HepG2 (cell line): ENCODE data around the gene DLEC1. TPM values are rescaled to one million over a fixed set of nuclear protein-coding genes. Genes with fewer than 3 reads are reported as not detected.
A peak's percentile ranks its signal among the peaks of the same experiment; 100 is the strongest.

Experiments used
- ATF1 ChIP-seq: IDR thresholded peaks from 2 replicates; pipeline ENCODE4 v1.6.1; 2016; ENCODE audit warnings: mild to moderate bottlenecking, control low read depth
- CAMTA2 ChIP-seq: sonication (generic); formaldehyde crosslinking; IDR thresholded peaks from 2 replicates; pipeline ENCODE4 v1.4.0; 2020; ENCODE audit warnings: mild to moderate bottlenecking, missing genetic modification reagents, borderline replicate concordance
- GATA4 ChIP-seq: sonication (generic); IDR thresholded peaks from 2 replicates; pipeline ENCODE4 v1.6.1; 2016; ENCODE audit warnings: antibody characterized with exemption, low read depth, borderline replicate concordance
- HMG20B ChIP-seq: conservative IDR thresholded peaks from 2 replicates; pipeline ENCODE4 v1.6.1; 2016; ENCODE audit warnings: missing genetic modification reagents, missing compliant biosample characterization
- NFYB ChIP-seq: sonication (generic); formaldehyde crosslinking; IDR thresholded peaks from 2 replicates; pipeline ENCODE4 v1.4.0; 2020; ENCODE audit warnings: missing genetic modification reagents
- RAD21 ChIP-seq: fragments of 450-650 bp; formaldehyde crosslinking; IDR thresholded peaks from 2 replicates; pipeline ENCODE4 v1.5.0; 2020; ENCODE audit warnings: mild to moderate bottlenecking
- SRY ChIP-seq: sonication (generic); formaldehyde crosslinking; IDR thresholded peaks from 2 replicates; pipeline ENCODE4 v1.8.0; 2022; ENCODE audit warnings: mild to moderate bottlenecking, missing genetic modification reagents
- ZNF235 ChIP-seq: sonication (generic); formaldehyde crosslinking; IDR thresholded peaks from 2 replicates; pipeline ENCODE4 v1.8.1; 2023; ENCODE audit warnings: mild to moderate bottlenecking, missing genetic modification reagents, borderline replicate concordance
- ZNF354B ChIP-seq: sonication (generic); formaldehyde crosslinking; IDR thresholded peaks from 2 replicates; pipeline ENCODE4 v1.8.0; 2022; ENCODE audit warnings: mild to moderate bottlenecking, missing genetic modification reagents
- ZNF446 ChIP-seq: sonication (generic); formaldehyde crosslinking; IDR thresholded peaks from 2 replicates; pipeline ENCODE4 v1.5.0; 2020; ENCODE audit warnings: mild to moderate bottlenecking, missing genetic modification reagents
- ZNF891 ChIP-seq: sonication (generic); formaldehyde crosslinking; IDR thresholded peaks from 2 replicates; pipeline ENCODE4 v1.5.0; 2020; ENCODE audit warnings: mild to moderate bottlenecking, missing genetic modification reagents
- polyA plus RNA-seq, 8 experiments: library from polyadenylated mRNA; depleted of rRNA in 3 of 8; stranded (reverse) in 7 of 8; unstranded in 1 of 8; fragments of >200 nt; fragmentation: Illumina TruSeq in 4 of 8; extraction: Trizol in 4 of 8; gene quantifications; 2 replicates each; pipeline versions ENCODE4 v1.2.1 to v1.2.3, GENCODE V29; 2011 to 2016; ENCODE audit warnings: low read depth in 4 of 8, missing spikeins in 1 of 8, mixed read lengths in 1 of 8; ENCODE audit not compliant: insufficient read depth in 1 of 8
- total RNA-seq, 5 experiments: library from RNA; depleted of rRNA; stranded (reverse); fragments of >200 nt; fragmentation: Illumina TruSeq; extraction: Trizol; gene quantifications; 2 replicates each; pipeline ENCODE4 v1.2.3, GENCODE V29; 2016; ENCODE audit warnings: low read depth in 1 of 5
- TF ChIP-seq, protein P1 (sequence below): sonication (generic); formaldehyde crosslinking; IDR thresholded peaks from 2 replicates; pipeline ENCODE4 v1.5.1; 2020; ENCODE audit warnings: mild to moderate bottlenecking, missing genetic modification reagents, moderate library complexity
- TF ChIP-seq, protein P2 (sequence below): sonication (generic); formaldehyde crosslinking; conservative IDR thresholded peaks from 2 replicates; pipeline ENCODE4 v1.4.0; 2020; ENCODE audit warnings: mild to moderate bottlenecking, missing genetic modification reagents, moderate library complexity
- TF ChIP-seq, protein P3 (sequence below): sonication (generic); formaldehyde crosslinking; IDR thresholded peaks from 2 replicates; pipeline ENCODE4 v1.5.0; 2020; ENCODE audit warnings: missing genetic modification reagents, mild to moderate bottlenecking, borderline replicate concordance
- TF ChIP-seq, protein P4 (sequence below): sonication (generic); formaldehyde crosslinking; IDR thresholded peaks from 2 replicates; pipeline ENCODE4 v1.5.0; 2020; ENCODE audit warnings: mild to moderate bottlenecking, missing genetic modification reagents, moderate library complexity
- TF ChIP-seq, protein P5 (sequence below): sonication (generic); formaldehyde crosslinking; IDR thresholded peaks from 2 replicates; pipeline ENCODE4 v1.5.1; 2020; ENCODE audit warnings: mild to moderate bottlenecking, moderate library complexity, missing genetic modification reagents
- TF ChIP-seq, protein P6 (sequence below): sonication (generic); formaldehyde crosslinking; IDR thresholded peaks from 2 replicates; pipeline ENCODE4 v1.4.0; 2020; ENCODE audit warnings: mild to moderate bottlenecking, missing genetic modification reagents
- TF ChIP-seq, protein P7 (sequence below): sonication (generic); formaldehyde crosslinking; IDR thresholded peaks from 2 replicates; pipeline ENCODE4 v1.5.1; 2020; ENCODE audit warnings: missing genetic modification reagents, mild to moderate bottlenecking, borderline replicate concordance

The DLEC1 gene
- total and polyA plus RNA-seq, 2 of the 13 experiments (the other 11 are each of a cell fraction or from before 2014, with no cell fraction given) = 0.09 TPM; not detected in 1

DNA sequence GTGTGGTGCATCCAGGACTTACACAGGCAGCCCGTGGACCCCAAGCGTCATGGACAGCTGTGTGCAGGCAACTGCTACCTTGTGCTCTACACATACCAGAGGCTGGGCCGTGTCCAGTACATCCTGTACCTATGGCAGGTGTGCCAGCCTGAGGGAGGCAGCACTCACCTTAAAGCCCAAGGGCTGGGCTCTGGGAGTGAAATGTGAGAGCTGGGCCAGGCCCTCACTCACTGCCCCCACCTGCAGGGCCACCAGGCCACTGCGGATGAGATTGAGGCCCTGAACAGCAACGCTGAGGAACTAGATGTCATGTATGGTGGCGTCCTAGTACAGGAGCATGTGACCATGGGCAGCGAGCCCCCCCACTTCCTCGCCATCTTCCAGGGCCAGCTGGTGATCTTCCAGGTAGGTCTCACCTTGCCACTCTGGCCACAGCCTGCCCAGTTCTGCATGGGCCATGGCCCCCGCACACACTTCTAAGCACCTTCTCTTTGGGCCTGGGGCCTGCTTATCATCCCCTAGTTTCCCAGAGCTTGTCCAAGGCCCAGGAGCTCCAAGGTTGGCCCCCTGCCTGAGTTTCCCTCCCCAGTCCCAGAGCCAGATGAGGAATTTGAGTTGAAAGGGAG, 37.4 kb upstream of the DLEC1 start (continued):
- TF ChIP-seq ATF1 (no peak), GATA4 (no peak), CAMTA2 (CRISPR knock-in tag) (no peak), SRY (CRISPR knock-in tag) (no peak), RAD21 (CRISPR knock-in tag) (no peak), ZNF446 (no peak), ZNF235 (CRISPR knock-in tag) (no peak), ZNF891 (CRISPR knock-in tag) (no peak), HMG20B (CRISPR knock-in tag) (no peak), ZNF354B (no peak), NFYB (CRISPR knock-in tag) (no peak)
- TF ChIP-seq, protein P1, sequence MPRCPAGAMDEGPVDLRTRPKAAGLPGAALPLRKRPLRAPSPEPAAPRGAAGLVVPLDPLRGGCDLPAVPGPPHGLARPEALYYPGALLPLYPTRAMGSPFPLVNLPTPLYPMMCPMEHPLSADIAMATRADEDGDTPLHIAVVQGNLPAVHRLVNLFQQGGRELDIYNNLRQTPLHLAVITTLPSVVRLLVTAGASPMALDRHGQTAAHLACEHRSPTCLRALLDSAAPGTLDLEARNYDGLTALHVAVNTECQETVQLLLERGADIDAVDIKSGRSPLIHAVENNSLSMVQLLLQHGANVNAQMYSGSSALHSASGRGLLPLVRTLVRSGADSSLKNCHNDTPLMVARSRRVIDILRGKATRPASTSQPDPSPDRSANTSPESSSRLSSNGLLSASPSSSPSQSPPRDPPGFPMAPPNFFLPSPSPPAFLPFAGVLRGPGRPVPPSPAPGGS (CRISPR knock-in tag) = peak; percentile 38; the same call in 1 of the 2 replicates
- TF ChIP-seq, protein P2, sequence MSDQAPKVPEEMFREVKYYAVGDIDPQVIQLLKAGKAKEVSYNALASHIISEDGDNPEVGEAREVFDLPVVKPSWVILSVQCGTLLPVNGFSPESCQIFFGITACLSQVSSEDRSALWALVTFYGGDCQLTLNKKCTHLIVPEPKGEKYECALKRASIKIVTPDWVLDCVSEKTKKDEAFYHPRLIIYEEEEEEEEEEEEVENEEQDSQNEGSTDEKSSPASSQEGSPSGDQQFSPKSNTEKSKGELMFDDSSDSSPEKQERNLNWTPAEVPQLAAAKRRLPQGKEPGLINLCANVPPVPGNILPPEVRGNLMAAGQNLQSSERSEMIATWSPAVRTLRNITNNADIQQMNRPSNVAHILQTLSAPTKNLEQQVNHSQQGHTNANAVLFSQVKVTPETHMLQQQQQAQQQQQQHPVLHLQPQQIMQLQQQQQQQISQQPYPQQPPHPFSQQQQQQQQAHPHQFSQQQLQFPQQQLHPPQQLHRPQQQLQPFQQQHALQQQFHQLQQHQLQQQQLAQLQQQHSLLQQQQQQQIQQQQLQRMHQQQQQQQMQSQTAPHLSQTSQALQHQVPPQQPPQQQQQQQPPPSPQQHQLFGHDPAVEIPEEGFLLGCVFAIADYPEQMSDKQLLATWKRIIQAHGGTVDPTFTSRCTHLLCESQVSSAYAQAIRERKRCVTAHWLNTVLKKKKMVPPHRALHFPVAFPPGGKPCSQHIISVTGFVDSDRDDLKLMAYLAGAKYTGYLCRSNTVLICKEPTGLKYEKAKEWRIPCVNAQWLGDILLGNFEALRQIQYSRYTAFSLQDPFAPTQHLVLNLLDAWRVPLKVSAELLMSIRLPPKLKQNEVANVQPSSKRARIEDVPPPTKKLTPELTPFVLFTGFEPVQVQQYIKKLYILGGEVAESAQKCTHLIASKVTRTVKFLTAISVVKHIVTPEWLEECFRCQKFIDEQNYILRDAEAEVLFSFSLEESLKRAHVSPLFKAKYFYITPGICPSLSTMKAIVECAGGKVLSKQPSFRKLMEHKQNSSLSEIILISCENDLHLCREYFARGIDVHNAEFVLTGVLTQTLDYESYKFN (CRISPR knock-in tag) = no peak
- TF ChIP-seq, protein P3, sequence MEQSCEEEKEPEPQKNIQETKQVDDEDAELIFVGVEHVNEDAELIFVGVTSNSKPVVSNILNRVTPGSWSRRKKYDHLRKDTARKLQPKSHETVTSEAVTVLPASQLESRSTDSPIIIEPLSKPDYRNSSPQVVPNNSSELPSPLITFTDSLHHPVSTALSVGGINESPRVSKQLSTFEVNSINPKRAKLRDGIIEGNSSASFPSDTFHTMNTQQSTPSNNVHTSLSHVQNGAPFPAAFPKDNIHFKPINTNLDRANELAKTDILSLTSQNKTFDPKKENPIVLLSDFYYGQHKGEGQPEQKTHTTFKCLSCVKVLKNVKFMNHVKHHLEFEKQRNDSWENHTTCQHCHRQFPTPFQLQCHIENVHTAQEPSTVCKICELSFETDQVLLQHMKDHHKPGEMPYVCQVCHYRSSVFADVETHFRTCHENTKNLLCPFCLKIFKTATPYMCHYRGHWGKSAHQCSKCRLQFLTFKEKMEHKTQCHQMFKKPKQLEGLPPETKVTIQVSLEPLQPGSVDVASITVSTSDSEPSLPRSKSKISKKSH (CRISPR knock-in tag) = 0 out of 2 replicates have a peak, but pooled peaks have one; percentile 25
- TF ChIP-seq, protein P4, sequence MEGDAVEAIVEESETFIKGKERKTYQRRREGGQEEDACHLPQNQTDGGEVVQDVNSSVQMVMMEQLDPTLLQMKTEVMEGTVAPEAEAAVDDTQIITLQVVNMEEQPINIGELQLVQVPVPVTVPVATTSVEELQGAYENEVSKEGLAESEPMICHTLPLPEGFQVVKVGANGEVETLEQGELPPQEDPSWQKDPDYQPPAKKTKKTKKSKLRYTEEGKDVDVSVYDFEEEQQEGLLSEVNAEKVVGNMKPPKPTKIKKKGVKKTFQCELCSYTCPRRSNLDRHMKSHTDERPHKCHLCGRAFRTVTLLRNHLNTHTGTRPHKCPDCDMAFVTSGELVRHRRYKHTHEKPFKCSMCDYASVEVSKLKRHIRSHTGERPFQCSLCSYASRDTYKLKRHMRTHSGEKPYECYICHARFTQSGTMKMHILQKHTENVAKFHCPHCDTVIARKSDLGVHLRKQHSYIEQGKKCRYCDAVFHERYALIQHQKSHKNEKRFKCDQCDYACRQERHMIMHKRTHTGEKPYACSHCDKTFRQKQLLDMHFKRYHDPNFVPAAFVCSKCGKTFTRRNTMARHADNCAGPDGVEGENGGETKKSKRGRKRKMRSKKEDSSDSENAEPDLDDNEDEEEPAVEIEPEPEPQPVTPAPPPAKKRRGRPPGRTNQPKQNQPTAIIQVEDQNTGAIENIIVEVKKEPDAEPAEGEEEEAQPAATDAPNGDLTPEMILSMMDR (CRISPR knock-in tag) = peak; percentile 68
- TF ChIP-seq, protein P5, sequence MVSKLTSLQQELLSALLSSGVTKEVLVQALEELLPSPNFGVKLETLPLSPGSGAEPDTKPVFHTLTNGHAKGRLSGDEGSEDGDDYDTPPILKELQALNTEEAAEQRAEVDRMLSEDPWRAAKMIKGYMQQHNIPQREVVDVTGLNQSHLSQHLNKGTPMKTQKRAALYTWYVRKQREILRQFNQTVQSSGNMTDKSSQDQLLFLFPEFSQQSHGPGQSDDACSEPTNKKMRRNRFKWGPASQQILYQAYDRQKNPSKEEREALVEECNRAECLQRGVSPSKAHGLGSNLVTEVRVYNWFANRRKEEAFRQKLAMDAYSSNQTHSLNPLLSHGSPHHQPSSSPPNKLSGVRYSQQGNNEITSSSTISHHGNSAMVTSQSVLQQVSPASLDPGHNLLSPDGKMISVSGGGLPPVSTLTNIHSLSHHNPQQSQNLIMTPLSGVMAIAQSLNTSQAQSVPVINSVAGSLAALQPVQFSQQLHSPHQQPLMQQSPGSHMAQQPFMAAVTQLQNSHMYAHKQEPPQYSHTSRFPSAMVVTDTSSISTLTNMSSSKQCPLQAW (CRISPR knock-in tag) = no peak
- TF ChIP-seq, protein P6, sequence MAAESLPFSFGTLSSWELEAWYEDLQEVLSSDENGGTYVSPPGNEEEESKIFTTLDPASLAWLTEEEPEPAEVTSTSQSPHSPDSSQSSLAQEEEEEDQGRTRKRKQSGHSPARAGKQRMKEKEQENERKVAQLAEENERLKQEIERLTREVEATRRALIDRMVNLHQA (CRISPR knock-in tag) = no peak
- TF ChIP-seq, protein P7, sequence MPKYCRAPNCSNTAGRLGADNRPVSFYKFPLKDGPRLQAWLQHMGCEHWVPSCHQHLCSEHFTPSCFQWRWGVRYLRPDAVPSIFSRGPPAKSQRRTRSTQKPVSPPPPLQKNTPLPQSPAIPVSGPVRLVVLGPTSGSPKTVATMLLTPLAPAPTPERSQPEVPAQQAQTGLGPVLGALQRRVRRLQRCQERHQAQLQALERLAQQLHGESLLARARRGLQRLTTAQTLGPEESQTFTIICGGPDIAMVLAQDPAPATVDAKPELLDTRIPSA (CRISPR knock-in tag) = no peak
